22Rv1 (cell line): ENCODE measurements around the gene FBXO36.

ENCODE experiments used
- ZFX ChIP-seq: fragments of 450-650 bp; IDR thresholded peaks from 2 replicates; pipeline ENCODE4 v1.6.1; 2017; ENCODE audit warnings: antibody characterized with exemption, borderline replicate concordance
- TF ChIP-seq, protein P1 (sequence below): fragments of 450-650 bp; IDR thresholded peaks from 2 replicates; pipeline ENCODE4 v1.5.1; 2017; ENCODE audit warnings: mild to moderate bottlenecking

DNA sequence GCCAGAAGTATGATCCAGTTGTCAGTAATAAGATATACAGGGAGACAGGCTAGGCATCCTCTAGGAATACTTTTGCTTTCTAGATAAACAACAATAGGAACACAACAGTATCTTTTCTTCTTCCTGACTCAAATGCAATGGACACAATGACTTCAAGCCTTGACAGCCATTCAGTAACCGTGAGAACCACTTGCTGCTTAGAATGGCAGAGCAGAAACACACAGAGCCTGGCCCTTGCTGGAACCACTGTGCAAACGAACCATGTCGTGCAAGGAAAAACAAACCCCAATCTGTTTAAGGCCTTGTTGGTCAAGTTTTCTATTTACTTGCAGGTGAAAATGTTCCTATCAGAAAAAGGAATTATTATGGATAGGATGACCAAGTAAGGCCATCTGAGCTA lies 19.3 kb upstream of the FBXO36 start:
- TF ChIP-seq, protein P1, sequence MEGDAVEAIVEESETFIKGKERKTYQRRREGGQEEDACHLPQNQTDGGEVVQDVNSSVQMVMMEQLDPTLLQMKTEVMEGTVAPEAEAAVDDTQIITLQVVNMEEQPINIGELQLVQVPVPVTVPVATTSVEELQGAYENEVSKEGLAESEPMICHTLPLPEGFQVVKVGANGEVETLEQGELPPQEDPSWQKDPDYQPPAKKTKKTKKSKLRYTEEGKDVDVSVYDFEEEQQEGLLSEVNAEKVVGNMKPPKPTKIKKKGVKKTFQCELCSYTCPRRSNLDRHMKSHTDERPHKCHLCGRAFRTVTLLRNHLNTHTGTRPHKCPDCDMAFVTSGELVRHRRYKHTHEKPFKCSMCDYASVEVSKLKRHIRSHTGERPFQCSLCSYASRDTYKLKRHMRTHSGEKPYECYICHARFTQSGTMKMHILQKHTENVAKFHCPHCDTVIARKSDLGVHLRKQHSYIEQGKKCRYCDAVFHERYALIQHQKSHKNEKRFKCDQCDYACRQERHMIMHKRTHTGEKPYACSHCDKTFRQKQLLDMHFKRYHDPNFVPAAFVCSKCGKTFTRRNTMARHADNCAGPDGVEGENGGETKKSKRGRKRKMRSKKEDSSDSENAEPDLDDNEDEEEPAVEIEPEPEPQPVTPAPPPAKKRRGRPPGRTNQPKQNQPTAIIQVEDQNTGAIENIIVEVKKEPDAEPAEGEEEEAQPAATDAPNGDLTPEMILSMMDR, result no peak
- TF ChIP-seq ZFX, result no peak
